ENCODE data around the gene GRIA3. TPM values are rescaled to one million over a fixed set of nuclear protein-coding genes. Genes with fewer than 3 reads are reported as not detected.

The GRIA3 gene
- total RNA-seq, 4 donors from 2014 or later, result 0.60 to 2.3 (median 1.0) TPM

DNA sequence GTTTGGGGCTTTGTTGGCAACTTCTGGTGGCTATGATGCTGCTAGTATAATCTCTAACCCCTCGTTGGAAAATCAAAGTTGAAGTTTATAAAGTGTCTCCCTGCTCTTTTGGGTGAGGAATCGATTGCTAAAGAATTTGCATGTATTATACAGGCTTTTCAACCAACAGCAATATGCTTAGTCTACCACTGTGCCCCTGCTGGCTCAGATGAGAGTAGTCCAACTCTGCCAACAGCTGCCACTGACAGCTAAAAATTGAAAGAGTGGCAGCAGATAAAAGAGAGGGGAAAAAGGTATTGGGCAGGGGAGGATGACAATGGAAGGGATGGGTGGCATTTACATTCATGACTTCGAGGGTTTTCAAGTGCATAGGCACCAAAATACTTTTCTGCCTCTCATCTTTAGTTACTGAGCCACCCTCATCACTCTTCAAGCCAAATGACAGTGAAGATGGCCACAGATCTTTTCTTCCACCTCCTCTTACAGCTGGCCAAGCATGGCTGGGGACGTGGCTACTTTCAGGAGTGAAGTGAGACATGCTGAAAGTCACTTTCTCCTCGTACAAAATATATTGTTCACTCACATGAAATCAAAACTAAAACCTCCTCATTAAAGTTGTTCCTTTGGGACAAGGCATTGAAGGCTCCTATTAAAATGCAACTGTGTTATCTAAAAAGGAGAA is 2.7 kb upstream of the GRIA3 start:
- WGBS, 2 donors, result 37 to 68% methylated on average over 5 of the region's 5 CpGs
- TF ChIP-seq EP300 (IDR thresholded peaks at IDR 0.05) (no peak), POLR2A (IDR thresholded peaks at IDR 0.05) (no peak)
- TF ChIP-seq, protein P1, sequence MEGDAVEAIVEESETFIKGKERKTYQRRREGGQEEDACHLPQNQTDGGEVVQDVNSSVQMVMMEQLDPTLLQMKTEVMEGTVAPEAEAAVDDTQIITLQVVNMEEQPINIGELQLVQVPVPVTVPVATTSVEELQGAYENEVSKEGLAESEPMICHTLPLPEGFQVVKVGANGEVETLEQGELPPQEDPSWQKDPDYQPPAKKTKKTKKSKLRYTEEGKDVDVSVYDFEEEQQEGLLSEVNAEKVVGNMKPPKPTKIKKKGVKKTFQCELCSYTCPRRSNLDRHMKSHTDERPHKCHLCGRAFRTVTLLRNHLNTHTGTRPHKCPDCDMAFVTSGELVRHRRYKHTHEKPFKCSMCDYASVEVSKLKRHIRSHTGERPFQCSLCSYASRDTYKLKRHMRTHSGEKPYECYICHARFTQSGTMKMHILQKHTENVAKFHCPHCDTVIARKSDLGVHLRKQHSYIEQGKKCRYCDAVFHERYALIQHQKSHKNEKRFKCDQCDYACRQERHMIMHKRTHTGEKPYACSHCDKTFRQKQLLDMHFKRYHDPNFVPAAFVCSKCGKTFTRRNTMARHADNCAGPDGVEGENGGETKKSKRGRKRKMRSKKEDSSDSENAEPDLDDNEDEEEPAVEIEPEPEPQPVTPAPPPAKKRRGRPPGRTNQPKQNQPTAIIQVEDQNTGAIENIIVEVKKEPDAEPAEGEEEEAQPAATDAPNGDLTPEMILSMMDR (IDR thresholded peaks at IDR 0.05), result no peak
- peaks cover 0 to 15% of the 10 kb centered on the region in 2 donors for H3K27me3 ChIP-seq
- H3K4me1 ChIP-seq, result peaks cover 0 to 12% (median 0%) of the 10 kb centered on the region in 4 donors
- DNase-seq (ENCODE audit: low spot score in 2 of 2), result no peak
- H3K4me3 ChIP-seq, result no peak overlapping the region
- H3K36me3 ChIP-seq, result no peaks in the 10 kb centered on the region
- no peak overlapping the region for H3K27ac ChIP-seq
- H3K9me3 ChIP-seq, result no peaks in the 10 kb centered on the region

DNA sequence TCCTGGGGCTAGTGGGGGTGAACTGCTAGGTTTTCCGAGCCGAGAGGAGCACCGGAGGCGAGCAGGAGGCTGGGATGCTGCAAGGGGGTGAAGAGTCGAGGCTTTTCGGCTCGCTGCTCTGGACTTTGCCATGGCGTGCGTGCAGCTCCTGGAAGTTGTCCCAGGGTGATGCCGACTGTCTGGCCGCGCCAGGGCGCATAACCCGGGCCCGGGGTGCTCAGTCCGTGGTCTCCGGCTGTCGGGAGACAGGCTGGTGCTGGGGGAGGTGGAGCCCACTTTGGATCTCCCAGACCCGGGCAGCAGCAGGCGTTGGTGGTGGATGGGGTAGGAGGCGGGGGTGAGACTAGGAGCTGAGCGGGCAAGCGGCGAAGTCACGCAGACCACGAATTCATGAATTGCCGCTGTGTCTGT is 793 bp downstream of the GRIA3 start:
- H3K27me3 ChIP-seq, result peaks cover 0 to 21% of the 10 kb centered on the region in 2 donors
- H3K9me3 ChIP-seq, result no peaks in the 10 kb centered on the region
- no peak overlapping the region for H3K27ac ChIP-seq
- H3K36me3 ChIP-seq, result no peaks in the 10 kb centered on the region
- H3K4me1 ChIP-seq, result peaks cover 0 to 12% (median 0%) of the 10 kb centered on the region in 4 donors
- H3K4me3 ChIP-seq, result peak overlapping the region; percentile 26 to 54 (median 36)
- WGBS, 2 donors, result 0 to 53% methylated on average over 11 to 27 of the region's 27 CpGs
- TF ChIP-seq POLR2A (IDR thresholded peaks at IDR 0.05), result no peak
- TF ChIP-seq, protein P1 (IDR thresholded peaks at IDR 0.05), result no peak
- TF ChIP-seq EP300 (IDR thresholded peaks at IDR 0.05), result no peak
- no peak for DNase-seq (ENCODE audit: low spot score in 2 of 2)

- H3K9me3 ChIP-seq, result no peaks in the 10 kb centered on the region
- H3K27ac ChIP-seq, result no peak overlapping the region
- peak overlapping the region in 1 of 4 donors; percentile 54 for H3K4me3 ChIP-seq
- no peak for DNase-seq (ENCODE audit: low spot score in 2 of 2)
- TF ChIP-seq EP300 (IDR thresholded peaks at IDR 0.05), result no peak
- TF ChIP-seq POLR2A (IDR thresholded peaks at IDR 0.05), result no peak
- TF ChIP-seq, protein P1 (IDR thresholded peaks at IDR 0.05), result no peak
- peaks cover 0 to 12% (median 0%) of the 10 kb centered on the region in 4 donors for H3K4me1 ChIP-seq
- no peaks in the 10 kb centered on the region for H3K36me3 ChIP-seq
- H3K27me3 ChIP-seq, result peaks cover 0 to 21% of the 10 kb centered on the region in 2 donors
- 13 to 45% methylated on average over 9 of the region's 9 CpGs for WGBS, 2 donors
These were observed 1.6 kb downstream of the GRIA3 start for GRCh38 chrX:123185721-123186120.

- no peak for DNase-seq (ENCODE audit: low spot score in 2 of 2)
- H3K36me3 ChIP-seq, result no peaks in the 10 kb centered on the region
- WGBS, 2 donors, result 75 to 97% methylated on average over 3 of the region's 3 CpGs
- peaks cover 0 to 21% of the 10 kb centered on the region in 2 donors for H3K27me3 ChIP-seq
- H3K27ac ChIP-seq, result no peak overlapping the region
- H3K4me3 ChIP-seq, result no peak overlapping the region
- H3K9me3 ChIP-seq, result no peaks in the 10 kb centered on the region
- peaks cover 0 to 12% (median 0%) of the 10 kb centered on the region in 4 donors for H3K4me1 ChIP-seq
- TF ChIP-seq EP300 (IDR thresholded peaks at IDR 0.05) (no peak), POLR2A (IDR thresholded peaks at IDR 0.05) (no peak)
- TF ChIP-seq, protein P1 (IDR thresholded peaks at IDR 0.05), result no peak
These were observed 2.7 kb downstream of the GRIA3 start for GRCh38 chrX:123186801-123187200.

- Histone ChIP-seq H3K9me3 (no peaks in the 10 kb centered on the region), H3K27ac (no peak overlapping the region), H3K27me3 (peaks cover 0 to 21% of the 10 kb centered on the region in 2 donors), H3K4me1 (peaks cover 0 to 12% (median 0%) of the 10 kb centered on the region in 4 donors), H3K4me3 (no peak overlapping the region), H3K36me3 (no peaks in the 10 kb centered on the region)
- TF ChIP-seq EP300 (IDR thresholded peaks at IDR 0.05), result no peak
- TF ChIP-seq, protein P1 (IDR thresholded peaks at IDR 0.05), result no peak
- TF ChIP-seq POLR2A (IDR thresholded peaks at IDR 0.05), result no peak
- no peak for DNase-seq (ENCODE audit: low spot score in 2 of 2)
- WGBS, 2 donors, result 77 to 82% methylated on average over 3 of the region's 3 CpGs
These were observed 4.0 kb downstream of the GRIA3 start for GRCh38 chrX:123188081-123188480.
